OCI-LY7 (cell line): ENCODE data around the gene ACER1.

Source experiments
- CTCF ChIP-seq: fragments of 200-600 bp; sonication (generic); conservative IDR thresholded peaks from 2 replicates; pipeline ENCODE4 v1.5.1; 2014; ENCODE audit warnings: mild to moderate bottlenecking, antibody characterized with exemption, low read length, moderate library complexity, mixed read lengths
- EZH2phosphoT487 ChIP-seq: fragments of 200-600 bp; sonication (generic); IDR thresholded peaks from 2 replicates; pipeline ENCODE4 v1.6.1; 2018; ENCODE audit warnings: low read depth, borderline replicate concordance, mild to moderate bottlenecking, mixed run types, antibody characterized with exemption, low read length, moderate library complexity, mixed read lengths

- no peak for TF ChIP-seq CTCF
- TF ChIP-seq EZH2phosphoT487, result no peak
These were observed 40.8 kb upstream of the ACER1 start for GRCh38 chr19:6374161-6374709.
